Measurements from ENCODE around the gene WDR13. TPM values are rescaled to one million over a fixed set of nuclear protein-coding genes. Genes with fewer than 3 reads are reported as not detected.

WDR13 gene
- total RNA-seq, 1 donor from 2014 or later: 121 TPM

- no peak for TF ChIP-seq CTCF (IDR thresholded peaks at IDR 0.05; ENCODE audit: insufficient read depth, low read length, severe bottlenecking)
- FAIRE-seq (no peak), DNase-seq (ENCODE audit: low read depth) (no peak)
- Histone ChIP-seq H3K27me3 (ENCODE audit: control insufficient read depth, insufficient read depth, low read length) (no peaks in the 10 kb centered on the region), H3K4me3 (ENCODE audit: low read depth, low read length) (no peak overlapping the region), H3K36me3 (ENCODE audit: control insufficient read depth, insufficient read depth, low read length) (no peaks in the 10 kb centered on the region)
These were observed 16.3 kb downstream of the WDR13 start for GRCh38 chrX:48613502-48614160.

GRCh38 chrX:48616576-48616975, 19.3 kb downstream of the WDR13 start:
- FAIRE-seq (no peak), DNase-seq (ENCODE audit: low read depth) (no peak)
- H3K4me3 ChIP-seq (ENCODE audit: low read depth, low read length): no peak overlapping the region
- H3K36me3 ChIP-seq (ENCODE audit: control insufficient read depth, insufficient read depth, low read length): no peaks in the 10 kb centered on the region
- TF ChIP-seq CTCF (IDR thresholded peaks at IDR 0.05; ENCODE audit: insufficient read depth, low read length, severe bottlenecking): no peak
- H3K27me3 ChIP-seq (ENCODE audit: control insufficient read depth, insufficient read depth, low read length): no peaks in the 10 kb centered on the region

DNA sequence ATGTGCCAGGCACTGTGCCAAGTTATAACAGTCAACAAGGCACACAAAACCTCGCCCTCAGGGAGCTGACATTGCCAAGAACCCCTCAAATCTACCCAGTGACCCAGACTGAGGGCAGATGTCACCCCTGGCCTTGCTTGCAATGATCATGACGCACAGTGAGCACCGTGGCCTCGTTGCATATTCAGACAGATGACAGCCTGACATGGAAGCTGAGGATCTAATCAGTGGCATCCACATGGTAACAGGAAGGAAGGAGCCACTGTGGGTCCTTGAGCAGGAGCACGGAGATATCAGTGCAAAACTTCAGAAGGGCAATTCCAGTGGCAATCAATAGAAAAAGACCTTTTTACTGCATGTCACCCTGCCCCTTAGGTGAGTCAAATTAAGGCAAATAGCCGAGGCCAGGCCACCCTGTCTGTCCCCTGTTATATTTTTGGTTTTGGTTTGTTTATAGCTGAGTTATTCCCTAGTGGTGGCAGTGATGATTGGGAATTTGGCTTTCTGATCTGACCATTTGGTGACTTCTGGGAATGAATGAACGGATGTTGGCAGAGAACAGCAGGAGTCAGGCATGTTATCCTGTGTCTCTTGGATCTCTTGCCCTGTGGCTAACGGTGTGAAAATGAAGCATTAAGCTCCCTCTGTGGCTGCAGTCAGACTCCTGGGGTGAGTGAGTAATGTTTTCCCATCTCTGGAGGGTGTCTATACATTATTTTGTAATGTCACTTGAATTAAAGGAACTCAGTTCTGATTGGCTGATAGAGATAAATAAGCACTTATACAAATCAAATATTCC, 20.4 kb downstream of the WDR13 start:
- H3K4me3 ChIP-seq (ENCODE audit: low read depth, low read length): no peak overlapping the region
- FAIRE-seq (no peak), DNase-seq (ENCODE audit: low read depth) (no peak)
- H3K36me3 ChIP-seq (ENCODE audit: control insufficient read depth, insufficient read depth, low read length): no peaks in the 10 kb centered on the region
- no peaks in the 10 kb centered on the region for H3K27me3 ChIP-seq (ENCODE audit: control insufficient read depth, insufficient read depth, low read length)
- TF ChIP-seq CTCF (IDR thresholded peaks at IDR 0.05; ENCODE audit: insufficient read depth, low read length, severe bottlenecking): no peak

DNA sequence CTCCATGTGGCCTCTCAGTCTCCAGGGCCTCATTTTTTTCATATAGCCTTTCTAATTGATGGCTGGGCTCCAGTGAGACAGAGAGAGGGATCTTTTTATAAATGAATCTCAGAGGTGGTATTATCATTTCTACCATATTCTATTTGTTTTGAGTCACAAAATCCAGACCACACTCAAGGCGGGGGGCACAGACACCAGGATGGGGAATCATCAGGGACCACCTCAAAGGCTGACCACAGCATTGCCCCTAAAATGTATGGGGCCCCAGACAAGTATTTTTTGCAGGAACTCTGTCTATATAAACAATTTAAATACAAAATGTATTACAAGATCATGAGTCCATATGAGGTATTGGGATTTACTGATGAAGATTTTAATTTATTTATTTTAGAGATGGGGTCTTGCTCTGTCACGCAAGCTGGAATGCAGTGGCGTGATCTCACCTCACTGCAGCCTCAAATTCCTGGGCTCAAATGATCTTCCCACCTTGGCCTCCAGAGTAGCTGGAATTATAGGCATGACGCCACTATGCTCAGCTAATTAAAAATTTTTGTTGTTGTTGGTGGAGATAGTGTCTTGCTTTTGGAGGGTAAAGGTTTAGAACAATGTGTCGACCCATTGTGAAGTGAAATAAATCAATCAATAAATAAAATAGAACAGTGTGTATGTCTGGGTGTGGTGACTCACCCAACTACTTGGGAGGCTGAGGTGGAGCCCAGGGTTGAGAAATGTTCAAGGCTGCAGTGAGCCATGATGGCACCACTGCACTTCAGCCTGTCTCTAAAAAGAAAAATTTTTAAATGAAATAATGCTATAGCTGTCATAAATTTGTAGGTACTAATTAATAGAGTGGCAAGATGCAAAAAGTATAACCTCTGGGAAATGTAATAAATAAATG, 29.4 kb downstream of the WDR13 start:
- DNase-seq (ENCODE audit: low read depth): peak; percentile 17
- Histone ChIP-seq H3K36me3 (ENCODE audit: control insufficient read depth, insufficient read depth, low read length) (no peaks in the 10 kb centered on the region), H3K4me3 (ENCODE audit: low read depth, low read length) (no peak overlapping the region), H3K27me3 (ENCODE audit: control insufficient read depth, insufficient read depth, low read length) (no peaks in the 10 kb centered on the region)
- no peak for FAIRE-seq
- TF ChIP-seq CTCF (IDR thresholded peaks at IDR 0.05; ENCODE audit: insufficient read depth, low read length, severe bottlenecking): no peak

- no peaks in the 10 kb centered on the region for H3K27me3 ChIP-seq (ENCODE audit: control insufficient read depth, insufficient read depth, low read length)
- peak; percentile 48 for TF ChIP-seq CTCF (IDR thresholded peaks at IDR 0.05; ENCODE audit: insufficient read depth, low read length, severe bottlenecking)
- peak; percentile 80 for DNase-seq (ENCODE audit: low read depth)
- peak; percentile 81 for FAIRE-seq
- no peaks in the 10 kb centered on the region for H3K36me3 ChIP-seq (ENCODE audit: control insufficient read depth, insufficient read depth, low read length)
- H3K4me3 ChIP-seq (ENCODE audit: low read depth, low read length): no peak overlapping the region
These were observed 34.2 kb downstream of the WDR13 start for GRCh38 chrX:48631376-48632090.
